GM21619 (cell line): ENCODE data around the gene ERN2.

ENCODE experiments used
- ATAC-seq: cut with Tn5 transposase; IDR thresholded peaks from one replicate; pipeline ENCODE4 v1.9.1; 2021; ENCODE audit not compliant: unreplicated experiment

The ERN2 gene

DNA sequence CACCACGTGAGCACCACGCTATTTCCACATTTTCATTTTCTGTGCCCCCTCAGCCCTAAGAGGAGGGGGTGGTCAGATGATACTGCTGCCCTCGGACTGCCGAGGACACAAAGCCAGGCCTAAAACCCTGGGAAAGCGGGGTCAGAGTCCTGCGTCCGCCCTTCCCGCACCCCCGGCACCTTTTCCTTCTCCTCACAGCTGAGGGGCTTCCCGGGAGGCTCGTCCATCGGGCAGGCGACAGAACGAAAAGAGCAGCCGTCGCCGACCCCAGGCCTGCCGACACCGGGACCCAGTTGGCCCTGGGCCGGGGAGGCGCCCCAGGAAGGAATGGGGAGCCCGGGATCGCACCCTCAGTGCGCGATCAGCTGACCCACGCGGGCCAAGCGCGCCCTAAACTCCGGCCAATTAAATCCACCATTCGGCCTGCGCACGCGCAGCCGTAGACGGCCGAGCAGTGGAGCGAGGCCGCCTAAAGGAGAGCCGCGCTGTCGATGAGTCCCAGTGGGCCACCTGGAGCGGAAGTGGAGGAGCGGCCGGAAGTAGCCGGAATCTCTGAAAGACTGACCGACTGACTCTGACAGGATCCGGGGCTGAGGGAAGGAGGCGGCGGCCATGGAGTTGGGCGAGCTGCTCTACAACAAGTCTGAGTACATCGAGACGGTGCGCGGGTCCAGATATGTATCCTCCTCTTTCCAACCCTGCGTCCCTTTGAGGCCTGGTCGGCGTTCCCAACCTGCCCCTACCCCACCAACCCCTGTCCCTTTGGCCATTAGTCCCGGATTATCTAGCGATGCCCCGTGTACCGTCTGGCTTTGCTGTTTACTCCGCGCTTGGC lies 71.9 kb downstream of the ERN2 start, which contains the start of the genes DCTN5 and PALB2:
Gene DCTN5, plus strand, starts transcription at position 536 of the 835 bp plus-strand sequence. Its CDS starts 77 bp downstream, at position 613.
Gene PALB2, minus strand, starts transcription at position 380 of the 835 bp plus-strand sequence. Its CDS starts 153 bp downstream, at position 227.
- ATAC-seq: peak; percentile 95

DNA sequence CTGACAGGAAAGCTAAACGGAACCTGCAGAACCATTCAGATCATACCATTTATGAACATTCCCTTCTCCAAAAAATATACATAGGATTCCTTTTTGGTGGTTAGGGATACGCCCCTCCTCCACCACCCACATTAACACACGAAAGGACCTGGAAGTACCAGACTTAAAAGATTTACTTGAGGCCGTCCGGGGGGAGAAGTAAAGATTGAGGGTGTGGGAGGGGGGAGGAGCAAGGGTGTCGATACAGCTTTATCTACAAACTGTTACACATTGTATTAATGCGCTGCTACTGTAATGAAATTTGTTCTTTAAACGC lies 72.4 kb downstream of the ERN2 start:
- no peak for ATAC-seq
